ENCODE data around the gene DOK4. TPM values are rescaled to one million over a fixed set of nuclear protein-coding genes. Genes with fewer than 3 reads are reported as not detected.

DOK4 gene
- total RNA-seq, 2 experiments from 2014 or later = 2.4 to 2.9 TPM

DNA sequence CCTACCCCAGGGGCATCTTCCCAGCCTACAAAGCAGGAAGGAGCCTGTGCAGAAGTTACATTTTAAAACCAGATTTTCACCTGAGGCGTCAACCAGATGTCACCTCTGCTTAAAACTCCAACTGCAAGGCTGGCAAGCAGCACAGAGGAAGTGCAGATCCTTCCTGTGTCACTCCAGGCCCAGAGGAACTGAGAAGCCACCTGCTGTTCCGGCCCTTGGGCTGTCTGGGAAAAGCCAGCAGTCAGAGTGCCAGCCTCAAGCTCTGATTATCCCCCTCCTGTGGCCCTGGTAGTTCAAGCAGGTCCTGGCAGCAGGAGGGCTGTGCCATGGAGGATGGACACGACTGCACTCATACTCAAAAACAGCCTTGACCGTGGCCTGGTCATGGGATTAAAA is 13.6 kb downstream of the DOK4 start:
- DNase-seq = no peak
- TF ChIP-seq, protein P1, sequence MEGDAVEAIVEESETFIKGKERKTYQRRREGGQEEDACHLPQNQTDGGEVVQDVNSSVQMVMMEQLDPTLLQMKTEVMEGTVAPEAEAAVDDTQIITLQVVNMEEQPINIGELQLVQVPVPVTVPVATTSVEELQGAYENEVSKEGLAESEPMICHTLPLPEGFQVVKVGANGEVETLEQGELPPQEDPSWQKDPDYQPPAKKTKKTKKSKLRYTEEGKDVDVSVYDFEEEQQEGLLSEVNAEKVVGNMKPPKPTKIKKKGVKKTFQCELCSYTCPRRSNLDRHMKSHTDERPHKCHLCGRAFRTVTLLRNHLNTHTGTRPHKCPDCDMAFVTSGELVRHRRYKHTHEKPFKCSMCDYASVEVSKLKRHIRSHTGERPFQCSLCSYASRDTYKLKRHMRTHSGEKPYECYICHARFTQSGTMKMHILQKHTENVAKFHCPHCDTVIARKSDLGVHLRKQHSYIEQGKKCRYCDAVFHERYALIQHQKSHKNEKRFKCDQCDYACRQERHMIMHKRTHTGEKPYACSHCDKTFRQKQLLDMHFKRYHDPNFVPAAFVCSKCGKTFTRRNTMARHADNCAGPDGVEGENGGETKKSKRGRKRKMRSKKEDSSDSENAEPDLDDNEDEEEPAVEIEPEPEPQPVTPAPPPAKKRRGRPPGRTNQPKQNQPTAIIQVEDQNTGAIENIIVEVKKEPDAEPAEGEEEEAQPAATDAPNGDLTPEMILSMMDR (IDR thresholded peaks at IDR 0.05) = no peak
- no peak for ATAC-seq (ENCODE audit: poor library complexity)
- H3K27me3 ChIP-seq (ENCODE audit: control insufficient read depth in 1 of 2, insufficient read depth in 2 of 2, low read length in 2 of 2) = no peaks in the 10 kb centered on the region
- no peak overlapping the region for H3K27ac ChIP-seq (ENCODE audit: low read depth in 1 of 2, low read length in 2 of 2)
- ChIA-PET POLR2A (interaction anchor here (1.6 to 3.6 kb wide), 2 partner anchors 10 to 14 kb away, joined by 4 to 13 read pairs; partner anchors contain the start of genes DOK4 and POLR2C), CTCF (interaction anchor here (2.9 kb wide), 1 partner anchor 10 kb away, joined by 10 read pairs; the partner anchor contains the start of gene POLR2C)
- H3K36me3 Mint-ChIP-seq (ENCODE audit: low read depth) = peaks cover 54% of the 10 kb centered on the region
- H3K9me3 Mint-ChIP-seq = no peaks in the 10 kb centered on the region
- peaks cover 18% of the 10 kb centered on the region for H3K4me1 ChIP-seq (ENCODE audit: insufficient read depth, low read length)
- H3K36me3 ChIP-seq (ENCODE audit: insufficient read depth, low read length) = peaks cover 49% of the 10 kb centered on the region
- no peak overlapping the region for H3K4me3 Mint-ChIP-seq
- H3K27ac Mint-ChIP-seq = peak overlapping the region; percentile 40
- H3K4me1 Mint-ChIP-seq (ENCODE audit: low read depth) = peaks cover 11% of the 10 kb centered on the region
- no peaks in the 10 kb centered on the region for H3K27me3 Mint-ChIP-seq
- H3K9me3 ChIP-seq (ENCODE audit: control insufficient read depth in 1 of 2, insufficient read depth in 1 of 2, low read length in 2 of 2) = no peaks in the 10 kb centered on the region
- H3K4me3 ChIP-seq (ENCODE audit: low read length) = no peak overlapping the region
- intact Hi-C loops (cut with DNase I, micrococcal nuclease) = no loop called here

DNA sequence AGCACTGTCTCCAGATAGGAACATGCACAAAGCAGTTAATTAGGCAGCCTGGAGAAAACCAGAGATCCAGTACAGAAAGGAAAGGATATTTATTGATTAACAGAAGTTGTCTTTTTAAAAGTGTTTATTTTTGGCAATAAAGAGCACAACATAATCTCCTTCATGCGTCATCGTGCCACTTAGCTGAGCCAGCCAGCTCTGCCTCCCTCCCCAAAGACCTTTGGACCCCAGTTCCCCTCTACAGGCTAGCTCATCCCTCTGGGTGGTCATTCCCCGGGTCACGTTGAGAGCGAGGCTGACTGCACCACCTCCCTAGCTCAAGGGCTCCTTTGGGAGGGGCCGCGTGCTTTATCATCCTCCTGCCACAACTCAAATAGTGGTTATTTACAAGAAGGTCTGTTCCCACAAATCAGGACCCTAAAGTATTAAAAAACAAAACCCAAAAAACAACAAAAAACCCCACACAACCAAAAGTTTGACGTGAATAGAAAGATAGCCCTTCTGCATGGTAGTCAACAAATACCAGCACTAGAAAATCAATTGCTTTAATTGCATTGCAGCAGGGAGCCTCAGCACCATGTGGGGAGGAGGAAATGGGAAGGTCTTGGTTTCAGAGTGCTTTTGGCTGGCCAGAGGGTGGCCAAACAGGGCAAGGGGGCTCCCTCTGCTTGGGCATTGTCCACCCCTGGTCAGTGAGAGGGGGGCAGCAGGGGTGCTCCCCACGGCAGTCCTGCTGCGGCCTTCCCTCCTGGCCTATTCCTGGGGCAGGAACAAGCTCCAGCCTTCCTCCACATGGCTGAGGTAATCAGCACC is 14.2 kb downstream of the DOK4 start:
- intact Hi-C loops (cut with DNase I, micrococcal nuclease) = no loop called here
- DNase-seq = no peak
- peaks cover 60% of the 10 kb centered on the region for H3K36me3 Mint-ChIP-seq (ENCODE audit: low read depth)
- ATAC-seq (ENCODE audit: poor library complexity) = no peak
- ChIA-PET CTCF (interaction anchor here (1.2 kb wide), 1 partner anchor 10 kb away, joined by 5 read pairs; the partner anchor contains the start of gene POLR2C), POLR2A (interaction anchor here (1.6 to 3.6 kb wide), 2 partner anchors 10 to 14 kb away, joined by 4 to 13 read pairs; partner anchors contain the start of genes DOK4 and POLR2C)
- Histone ChIP-seq H3K4me3 (ENCODE audit: low read length) (no peak overlapping the region), H3K9me3 (ENCODE audit: control insufficient read depth in 1 of 2, insufficient read depth in 1 of 2, low read length in 2 of 2) (no peaks in the 10 kb centered on the region), H3K27ac (ENCODE audit: low read depth in 1 of 2, low read length in 2 of 2) (no peak overlapping the region), H3K36me3 (ENCODE audit: insufficient read depth, low read length) (peaks cover 54% of the 10 kb centered on the region), H3K27me3 (ENCODE audit: control insufficient read depth in 1 of 2, insufficient read depth in 2 of 2, low read length in 2 of 2) (no peaks in the 10 kb centered on the region), H3K4me1 (ENCODE audit: insufficient read depth, low read length) (peaks cover 14% of the 10 kb centered on the region)
- TF ChIP-seq, protein P1 (IDR thresholded peaks at IDR 0.05) = no peak
- peak overlapping the region; percentile 40 for H3K27ac Mint-ChIP-seq
- peaks cover 11% of the 10 kb centered on the region for H3K4me1 Mint-ChIP-seq (ENCODE audit: low read depth)
- no peak overlapping the region for H3K4me3 Mint-ChIP-seq
- H3K27me3 Mint-ChIP-seq = no peaks in the 10 kb centered on the region
- H3K9me3 Mint-ChIP-seq = no peaks in the 10 kb centered on the region

DNA sequence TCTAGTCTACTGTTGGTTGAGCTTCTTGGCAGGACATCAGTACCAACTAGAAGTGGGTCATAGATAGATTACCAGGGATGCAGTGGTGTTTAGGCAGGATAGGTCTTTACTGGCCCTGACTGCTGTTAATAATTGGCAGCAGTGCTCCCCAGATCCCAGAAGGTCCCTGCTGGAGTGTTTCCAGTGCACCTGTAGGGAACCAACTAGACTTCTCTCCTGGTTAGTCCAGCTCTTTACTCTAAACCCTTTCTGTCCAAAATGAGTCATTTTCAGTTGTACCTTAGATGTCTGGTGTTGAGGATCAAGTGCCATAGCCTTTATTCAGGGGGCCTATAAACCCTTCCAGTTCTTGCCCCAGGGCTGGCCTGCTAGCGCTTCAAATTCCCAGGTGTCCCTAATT is 15.1 kb downstream of the DOK4 start:
- peaks cover 7% of the 10 kb centered on the region for H3K4me1 Mint-ChIP-seq (ENCODE audit: low read depth)
- Histone ChIP-seq H3K27me3 (ENCODE audit: control insufficient read depth in 1 of 2, insufficient read depth in 2 of 2, low read length in 2 of 2) (no peaks in the 10 kb centered on the region), H3K36me3 (ENCODE audit: insufficient read depth, low read length) (peaks cover 60% of the 10 kb centered on the region), H3K4me1 (ENCODE audit: insufficient read depth, low read length) (peaks cover 9% of the 10 kb centered on the region), H3K9me3 (ENCODE audit: control insufficient read depth in 1 of 2, insufficient read depth in 1 of 2, low read length in 2 of 2) (no peaks in the 10 kb centered on the region), H3K27ac (ENCODE audit: low read depth in 1 of 2, low read length in 2 of 2) (no peak overlapping the region), H3K4me3 (ENCODE audit: low read length) (no peak overlapping the region)
- no peaks in the 10 kb centered on the region for H3K9me3 Mint-ChIP-seq
- H3K36me3 Mint-ChIP-seq (ENCODE audit: low read depth) = peaks cover 67% of the 10 kb centered on the region
- no peak overlapping the region for H3K4me3 Mint-ChIP-seq
- TF ChIP-seq, protein P1 (IDR thresholded peaks at IDR 0.05) = no peak
- CTCF ChIA-PET = interaction anchor here (1.2 kb wide), 1 partner anchor 9 kb away, joined by 5 read pairs; the partner anchor contains the start of gene POLR2C
- POLR2A ChIA-PET = interaction anchor here (3.6 kb wide), 1 partner anchor 9 kb away, joined by 13 read pairs; the partner anchor contains the start of gene POLR2C
- no peak for ATAC-seq (ENCODE audit: poor library complexity)
- no peaks in the 10 kb centered on the region for H3K27me3 Mint-ChIP-seq
- H3K27ac Mint-ChIP-seq = no peak overlapping the region
- DNase-seq = no peak
- intact Hi-C loops (cut with DNase I, micrococcal nuclease) = no loop called here

All from CD4-positive, alpha-beta T cell (primary cell).